Stimulated activated CD4-positive, alpha-beta T cell treated with anti-CD3 and anti-CD28 coated beads, Interleukin-12 subunit alpha, Interleukin-12 subunit beta, amount 100 ng/mL, for 24 hours (primary cell): Measurements from ENCODE around the gene KRT32.

ENCODE experiments used
- DNase-seq, 2 experiments: peaks; one replicate each; pipeline ENCODE4 v3.0.0-alpha.2; 2020; ENCODE audit warnings: low read depth in 2 of 2

The KRT32 gene

DNA sequence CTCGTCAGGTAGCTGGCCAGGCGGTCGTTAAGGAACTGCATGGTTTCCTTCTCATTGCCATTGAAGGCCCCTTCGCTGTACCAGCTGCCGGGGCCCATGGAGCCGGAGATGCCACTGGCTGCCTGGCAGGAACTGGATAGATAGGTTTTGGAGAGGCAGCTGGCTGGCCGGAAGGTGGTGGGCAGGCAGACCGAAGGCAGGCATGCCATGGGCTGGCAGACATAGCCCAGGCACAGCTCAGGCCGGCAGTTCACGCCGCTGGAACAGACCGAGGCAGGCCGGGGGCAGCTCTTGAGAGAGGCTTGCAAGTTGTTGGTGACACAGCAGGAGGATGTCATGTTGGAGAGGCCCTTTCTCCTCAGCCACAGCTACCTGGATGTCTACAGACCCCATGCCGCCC lies at the start of gene KRT32:
KRT32 (minus strand) TSS at position 399 of the 400 bp plus-strand sequence; CDS start at position 338, 61 bp downstream.
- no peak for DNase-seq

DNA sequence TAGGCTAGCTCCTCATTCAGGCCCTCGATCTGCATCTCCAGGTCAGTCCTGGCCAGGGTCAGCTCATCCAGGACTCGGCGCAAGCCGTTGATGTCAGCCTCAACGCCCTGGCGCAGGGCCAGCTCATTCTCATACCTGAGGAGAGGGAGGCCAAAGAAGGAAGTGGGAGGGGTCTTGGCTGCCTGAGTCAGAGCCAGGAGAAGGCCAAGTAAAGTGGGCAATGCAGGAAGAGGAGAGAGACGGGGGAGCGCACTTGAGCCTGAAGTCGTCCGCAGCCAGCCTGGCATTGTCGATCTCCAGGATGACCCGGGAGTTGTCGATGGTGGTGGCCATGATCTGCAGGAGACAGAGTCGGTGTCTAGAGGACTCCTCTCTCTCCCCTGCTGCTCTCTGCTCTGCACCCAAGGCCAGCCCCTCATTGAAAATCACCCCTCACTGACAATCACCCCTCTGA lies 49.7 kb upstream of the KRT32 start:
- DNase-seq = no peak

DNA sequence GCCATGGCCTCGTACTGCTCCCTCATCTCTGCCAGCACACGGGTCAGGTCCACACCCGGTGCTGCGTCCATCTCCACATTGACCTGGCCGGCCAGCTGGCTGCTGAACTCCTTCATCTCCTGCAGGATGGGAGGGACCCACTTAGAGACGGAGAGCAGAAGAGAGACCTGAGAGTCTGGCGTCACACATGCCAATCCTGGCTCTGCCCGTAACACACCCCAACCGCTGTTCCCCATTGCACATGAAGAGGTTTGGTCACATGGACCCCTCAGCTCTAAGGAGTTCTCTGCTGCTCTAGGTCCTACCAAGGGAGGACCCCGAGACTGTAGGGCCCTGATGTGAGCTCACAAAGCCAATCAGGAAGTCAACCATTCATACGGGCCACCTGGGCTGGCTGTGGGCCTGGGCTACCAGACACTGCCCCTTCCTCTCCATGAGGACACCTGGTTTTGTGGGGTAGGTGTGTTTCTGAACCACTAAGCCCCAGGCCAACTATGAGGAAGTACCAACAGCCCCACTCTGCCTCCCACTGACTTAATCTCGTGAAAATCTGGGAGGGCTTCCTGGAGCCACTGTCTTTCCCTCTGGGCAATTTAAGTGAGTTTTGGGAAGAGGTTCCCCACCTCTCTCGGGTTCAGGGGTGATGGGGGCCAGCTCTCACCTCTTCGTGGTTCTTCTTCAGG lies 49.1 kb upstream of the KRT32 start:
- no peak for DNase-seq

DNA sequence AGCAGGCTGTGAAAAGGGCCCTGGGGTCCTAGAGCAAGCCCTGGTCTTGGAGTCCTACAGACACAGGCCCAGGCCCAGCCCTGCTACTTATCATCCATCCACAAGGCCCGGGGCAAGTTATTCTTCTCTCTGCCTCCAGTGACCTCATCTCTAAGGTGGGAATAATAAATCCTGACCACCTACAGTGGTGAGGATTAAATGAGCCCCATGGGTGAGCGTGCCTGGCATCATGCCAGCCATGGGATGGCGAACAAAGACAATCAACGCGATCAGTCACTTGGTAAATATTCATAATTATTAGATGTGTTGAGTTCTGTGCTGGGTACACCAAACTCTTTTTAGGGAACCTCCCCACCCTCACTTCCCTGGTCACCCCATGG lies 46.0 kb upstream of the KRT32 start:
- no peak for DNase-seq

- no peak for DNase-seq
Measured at GRCh38 chr17:41512546-41513167, 45.5 kb upstream of the KRT32 start.

DNA sequence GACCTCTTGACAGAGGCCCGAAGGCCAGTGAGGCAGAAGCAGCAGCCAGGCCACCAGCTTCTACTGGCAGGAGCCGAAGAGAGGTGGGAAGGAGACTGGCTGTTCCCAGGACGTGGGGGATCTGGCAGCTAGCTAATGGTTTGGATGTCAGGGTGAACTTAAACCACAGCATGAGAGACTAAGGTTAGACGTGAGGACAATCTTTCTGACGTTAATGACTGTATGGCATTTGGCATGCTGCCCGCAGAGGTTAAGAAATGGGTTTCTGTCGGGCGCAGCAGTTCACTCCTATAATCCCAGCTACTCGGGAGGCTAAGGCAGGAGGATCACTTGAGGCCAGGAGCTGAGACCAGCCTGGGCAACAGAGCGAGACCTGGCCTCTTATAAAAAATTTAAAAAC lies 44.5 kb upstream of the KRT32 start:
- DNase-seq = no peak

DNA sequence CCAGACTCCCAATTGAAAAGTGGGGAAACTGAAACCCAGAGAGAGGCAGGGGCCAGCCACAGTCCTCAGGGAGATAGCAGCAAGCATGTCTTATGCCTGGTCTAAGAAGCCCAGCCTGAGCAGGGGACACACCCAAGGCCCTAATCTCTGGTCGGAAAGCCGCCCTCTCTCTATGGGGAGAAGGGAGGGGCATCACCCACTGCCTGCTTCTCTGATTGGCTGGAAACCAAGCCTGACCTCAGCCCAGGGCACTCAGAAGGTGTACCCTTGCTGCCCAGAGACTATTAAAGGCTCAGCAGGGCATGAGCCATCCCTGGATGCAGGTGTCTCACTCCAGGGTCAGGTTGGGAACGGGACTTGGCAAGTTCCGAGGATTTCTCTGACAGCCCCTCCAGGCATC lies 43.9 kb upstream of the KRT32 start:
- DNase-seq = no peak

- no peak for DNase-seq
Measured at GRCh38 chr17:41510251-41511065, 43.3 kb upstream of the KRT32 start.

DNA sequence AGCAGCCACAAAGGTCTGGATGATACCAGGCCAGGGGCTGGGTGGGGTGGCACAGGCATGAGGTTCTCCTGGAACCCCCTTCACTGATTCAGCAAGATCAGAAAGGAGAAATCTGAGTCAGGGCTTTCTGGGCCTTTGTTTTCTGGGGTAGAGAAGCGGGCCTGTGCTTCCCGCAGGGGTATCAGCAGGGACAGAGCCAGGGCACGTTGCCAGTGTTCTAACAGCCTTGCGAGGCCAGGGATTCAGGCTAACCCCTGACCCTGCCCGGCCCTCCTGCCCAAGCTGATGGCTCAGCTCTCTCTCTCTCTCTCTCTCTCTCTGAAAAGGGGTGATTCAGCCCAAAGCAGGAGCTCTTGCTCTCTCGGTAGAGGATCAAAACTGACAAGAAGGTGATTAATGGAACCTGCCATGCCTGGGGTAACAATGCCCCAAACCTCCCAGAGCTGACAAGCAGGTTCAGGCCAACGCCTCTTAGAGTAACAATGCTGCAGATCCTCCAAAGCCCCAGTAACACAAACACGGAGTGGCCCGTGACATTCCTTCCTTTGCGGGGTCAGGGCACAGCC lies 40.2 kb upstream of the KRT32 start:
- DNase-seq = no peak

DNA sequence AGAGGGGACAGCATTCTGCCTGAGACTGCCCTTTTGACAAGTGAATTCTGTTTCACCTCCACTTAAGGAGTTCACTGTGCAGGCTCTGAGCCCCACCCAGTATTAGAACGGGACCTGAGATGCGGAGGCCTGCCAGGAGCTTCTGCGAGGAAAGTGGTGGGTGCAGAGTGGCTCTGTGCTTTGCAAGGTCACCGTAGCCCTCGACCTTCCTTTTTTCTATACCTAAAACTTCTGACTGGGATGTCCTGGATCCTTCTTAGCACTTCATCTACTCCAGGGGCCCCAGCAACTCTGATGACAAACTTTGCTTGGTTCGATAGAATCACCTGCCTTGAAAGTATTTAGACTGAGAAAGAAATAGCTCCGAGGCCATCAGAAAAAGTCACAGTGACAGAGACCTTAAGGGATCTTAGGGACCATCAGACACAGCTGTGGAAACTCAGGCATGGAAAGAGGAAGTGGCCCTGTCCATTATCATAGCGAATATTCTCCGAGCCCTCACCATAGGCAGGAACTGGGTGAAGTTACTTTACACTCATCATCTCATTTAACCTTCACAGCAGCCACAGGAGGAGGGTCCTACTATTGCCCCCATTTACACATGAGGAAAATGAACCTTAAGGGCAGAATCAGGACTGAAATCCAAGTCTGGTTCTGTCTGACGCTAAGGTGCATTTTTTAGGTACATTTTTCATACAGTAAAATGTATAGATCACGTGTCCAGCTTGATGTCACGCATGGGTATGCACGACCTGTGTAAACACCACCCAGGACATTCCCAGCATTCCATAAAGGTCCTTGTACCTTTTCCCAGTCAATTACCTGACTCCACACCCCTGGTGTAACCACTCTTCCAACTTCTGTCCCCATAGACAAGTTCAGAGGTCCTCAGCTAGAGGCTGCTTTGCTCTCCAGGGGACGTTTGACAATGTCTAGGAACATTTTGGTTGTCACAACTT lies 38.9 kb upstream of the KRT32 start:
- DNase-seq = no peak

DNA sequence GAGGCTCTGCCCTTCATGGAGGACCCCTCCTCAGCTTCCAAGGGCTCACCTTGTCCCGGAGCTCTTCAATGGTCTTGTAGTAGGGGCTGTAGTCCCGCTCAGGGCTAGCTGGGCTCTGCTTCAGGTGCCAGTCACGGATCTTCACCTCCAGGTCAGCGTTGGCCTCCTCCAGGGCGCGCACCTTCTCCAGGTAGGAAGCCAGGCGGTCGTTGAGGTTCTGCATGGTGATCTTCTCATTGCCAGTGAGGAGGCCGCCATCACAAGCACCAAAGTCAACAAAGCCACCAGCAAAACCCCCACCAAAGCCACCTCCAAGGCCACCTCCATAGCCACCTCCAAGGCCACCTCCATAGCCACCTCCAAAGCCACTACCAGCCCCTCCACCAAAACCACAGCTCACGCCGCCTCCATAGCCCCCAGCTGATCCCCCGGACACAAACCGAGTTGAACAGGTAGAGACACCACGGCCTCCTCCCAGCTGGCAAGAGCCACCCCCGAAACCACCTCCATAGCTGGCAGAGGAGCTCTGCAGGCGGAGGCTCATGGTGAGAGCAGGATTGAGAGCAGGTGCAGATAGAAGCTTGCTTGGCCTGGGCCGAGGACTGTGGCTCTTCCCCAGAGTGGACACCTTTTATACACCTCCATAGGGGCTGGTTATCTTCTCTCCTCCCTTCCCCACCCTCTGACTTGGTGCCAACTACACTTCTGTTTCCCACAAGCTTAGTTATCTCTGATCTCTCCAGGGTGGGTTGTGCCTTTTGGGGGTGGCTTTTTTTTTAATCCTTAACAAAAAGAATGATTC lies 38.0 kb upstream of the KRT32 start, which contains the start of gene KRT13:
KRT13 (minus strand) TSS at position 606 of the 802 bp plus-strand sequence; CDS start at position 544, 62 bp downstream.
- no peak for DNase-seq

DNA sequence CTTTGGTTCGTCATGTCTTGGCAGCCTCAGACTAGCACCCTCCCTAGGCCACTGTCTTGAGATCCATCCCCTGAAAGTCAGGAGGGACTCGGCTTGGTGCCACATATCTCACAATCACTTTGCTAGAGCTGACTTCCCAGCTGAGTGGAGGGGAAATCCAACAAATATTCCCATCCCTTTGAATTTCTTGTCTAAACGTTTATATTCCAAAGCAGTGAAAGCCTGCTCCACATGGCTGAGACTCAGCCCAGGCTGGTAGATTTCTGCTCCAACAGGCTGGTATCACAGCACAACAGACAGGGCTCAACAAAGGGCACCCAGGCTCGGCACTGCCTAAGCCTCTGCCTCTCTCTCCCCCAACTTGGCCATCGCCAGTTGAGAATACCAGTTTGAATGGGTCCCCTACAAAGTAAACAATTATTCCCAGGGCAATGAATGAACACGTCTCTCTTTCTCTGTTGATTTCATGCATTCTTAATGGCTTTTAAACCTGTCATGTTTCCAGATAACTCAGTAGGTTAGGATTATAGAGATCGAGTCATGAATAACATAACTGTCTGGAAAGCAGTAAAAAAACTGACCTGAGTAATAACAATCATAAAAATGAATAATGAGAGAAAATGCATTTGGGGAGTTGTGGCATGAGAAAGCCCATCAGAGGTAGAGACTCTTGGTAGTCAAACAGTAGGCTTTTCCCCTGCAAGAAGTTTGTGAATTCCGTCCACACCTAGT lies 37.2 kb upstream of the KRT32 start:
- no peak for DNase-seq

GRCh38 chr17:41503202-41503601 lies 36.0 kb upstream of the KRT32 start:
- no peak for DNase-seq

GRCh38 chr17:41500131-41500911 lies 33.1 kb upstream of the KRT32 start:
- DNase-seq = no peak

GRCh38 chr17:41499714-41500113 lies 32.5 kb upstream of the KRT32 start:
- DNase-seq = no peak

- no peak for DNase-seq
Measured at GRCh38 chr17:41498276-41498675, 31.1 kb upstream of the KRT32 start.

DNA sequence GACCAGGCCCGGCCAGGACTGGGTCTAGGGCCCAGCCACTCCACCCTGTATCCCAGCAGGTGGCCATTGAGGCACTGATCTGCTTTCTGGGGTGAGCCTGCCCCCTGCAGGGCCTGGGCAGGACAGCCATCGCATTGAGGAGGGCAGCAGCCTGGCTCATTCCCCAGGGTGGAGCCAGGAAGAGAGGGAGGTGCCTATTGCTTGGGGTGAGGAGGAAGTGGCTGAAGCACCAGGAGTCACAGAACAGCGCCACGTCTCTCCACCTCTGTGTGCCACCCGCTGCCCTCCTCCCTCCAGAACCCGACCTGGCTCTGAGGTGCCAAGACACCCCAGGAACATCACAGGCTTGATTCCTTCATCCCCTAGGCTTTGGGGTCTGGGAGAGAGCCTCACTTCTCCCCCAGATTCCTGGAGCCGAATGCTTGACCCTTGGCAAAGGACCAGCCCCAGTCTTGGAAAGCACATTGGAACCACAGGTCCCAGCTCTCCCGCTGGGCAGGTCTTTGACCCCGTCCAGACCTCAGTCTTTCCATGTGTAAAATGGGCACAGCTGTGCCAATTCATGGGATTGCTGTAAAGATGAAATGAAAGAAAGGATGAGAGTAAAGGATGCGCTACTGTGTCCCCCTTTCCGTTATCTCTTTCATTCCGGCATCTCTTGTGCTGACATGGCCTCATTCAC lies 29.8 kb upstream of the KRT32 start:
- DNase-seq = peak; percentile 35 to 66

- DNase-seq = no peak
Measured at GRCh38 chr17:41494524-41494923, 27.3 kb upstream of the KRT32 start.
